ENCODE results near the gene PRKG1. TPM values are rescaled to one million over a fixed set of nuclear protein-coding genes. Genes with fewer than 3 reads are reported as not detected.

The PRKG1 gene
- total RNA-seq, 1 donor from 2014 or later: 0.17 TPM

DNA sequence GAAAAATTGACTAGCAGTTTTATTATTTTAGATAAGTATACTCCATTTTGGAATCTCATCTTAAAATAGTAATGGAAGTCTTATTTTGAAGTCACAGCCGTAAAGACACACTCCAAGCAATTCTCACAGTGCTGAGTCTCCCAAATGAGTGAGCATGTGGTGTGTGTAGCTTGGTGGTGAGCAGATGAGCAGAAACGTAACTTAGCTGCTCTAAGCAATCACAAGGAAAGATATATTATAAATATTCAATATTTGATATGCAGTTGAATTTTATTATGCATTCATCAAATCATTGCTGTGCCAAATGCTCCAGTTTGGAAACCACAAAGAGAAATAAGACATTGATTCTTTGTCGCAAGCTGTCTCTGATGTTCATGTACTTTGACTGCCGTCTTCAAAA lies 563.9 kb downstream of the PRKG1 start:
- H3K4me3 ChIP-seq (ENCODE audit: low read depth, low read length): no peak overlapping the region
- no peak for DNase-seq (ENCODE audit: low read depth)
- TF ChIP-seq, protein P1, sequence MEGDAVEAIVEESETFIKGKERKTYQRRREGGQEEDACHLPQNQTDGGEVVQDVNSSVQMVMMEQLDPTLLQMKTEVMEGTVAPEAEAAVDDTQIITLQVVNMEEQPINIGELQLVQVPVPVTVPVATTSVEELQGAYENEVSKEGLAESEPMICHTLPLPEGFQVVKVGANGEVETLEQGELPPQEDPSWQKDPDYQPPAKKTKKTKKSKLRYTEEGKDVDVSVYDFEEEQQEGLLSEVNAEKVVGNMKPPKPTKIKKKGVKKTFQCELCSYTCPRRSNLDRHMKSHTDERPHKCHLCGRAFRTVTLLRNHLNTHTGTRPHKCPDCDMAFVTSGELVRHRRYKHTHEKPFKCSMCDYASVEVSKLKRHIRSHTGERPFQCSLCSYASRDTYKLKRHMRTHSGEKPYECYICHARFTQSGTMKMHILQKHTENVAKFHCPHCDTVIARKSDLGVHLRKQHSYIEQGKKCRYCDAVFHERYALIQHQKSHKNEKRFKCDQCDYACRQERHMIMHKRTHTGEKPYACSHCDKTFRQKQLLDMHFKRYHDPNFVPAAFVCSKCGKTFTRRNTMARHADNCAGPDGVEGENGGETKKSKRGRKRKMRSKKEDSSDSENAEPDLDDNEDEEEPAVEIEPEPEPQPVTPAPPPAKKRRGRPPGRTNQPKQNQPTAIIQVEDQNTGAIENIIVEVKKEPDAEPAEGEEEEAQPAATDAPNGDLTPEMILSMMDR (conservative IDR thresholded peaks at IDR 0.05; ENCODE audit: low read depth, low read length): no peak

DNA sequence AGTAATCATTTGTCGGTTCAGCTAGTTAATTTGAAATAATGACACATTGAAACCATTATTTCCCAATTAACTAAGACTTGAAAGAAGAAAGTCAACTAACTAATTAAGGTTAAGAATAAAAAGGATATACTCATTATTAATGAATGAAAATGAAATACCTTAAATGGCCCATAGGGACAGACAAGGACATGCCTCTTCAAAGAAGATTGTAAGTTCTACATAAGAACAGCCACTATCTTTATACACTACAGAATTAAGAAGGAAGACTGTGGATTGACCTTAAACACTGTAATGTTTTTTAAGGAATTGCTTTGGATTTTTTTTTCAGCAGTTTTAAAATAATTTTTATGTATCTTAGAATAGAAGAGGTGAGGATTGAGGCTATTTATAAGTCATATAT lies 564.5 kb downstream of the PRKG1 start:
- TF ChIP-seq, protein P1 (conservative IDR thresholded peaks at IDR 0.05; ENCODE audit: low read depth, low read length): no peak
- H3K4me3 ChIP-seq (ENCODE audit: low read depth, low read length): no peak overlapping the region
- DNase-seq (ENCODE audit: low read depth): no peak

DNA sequence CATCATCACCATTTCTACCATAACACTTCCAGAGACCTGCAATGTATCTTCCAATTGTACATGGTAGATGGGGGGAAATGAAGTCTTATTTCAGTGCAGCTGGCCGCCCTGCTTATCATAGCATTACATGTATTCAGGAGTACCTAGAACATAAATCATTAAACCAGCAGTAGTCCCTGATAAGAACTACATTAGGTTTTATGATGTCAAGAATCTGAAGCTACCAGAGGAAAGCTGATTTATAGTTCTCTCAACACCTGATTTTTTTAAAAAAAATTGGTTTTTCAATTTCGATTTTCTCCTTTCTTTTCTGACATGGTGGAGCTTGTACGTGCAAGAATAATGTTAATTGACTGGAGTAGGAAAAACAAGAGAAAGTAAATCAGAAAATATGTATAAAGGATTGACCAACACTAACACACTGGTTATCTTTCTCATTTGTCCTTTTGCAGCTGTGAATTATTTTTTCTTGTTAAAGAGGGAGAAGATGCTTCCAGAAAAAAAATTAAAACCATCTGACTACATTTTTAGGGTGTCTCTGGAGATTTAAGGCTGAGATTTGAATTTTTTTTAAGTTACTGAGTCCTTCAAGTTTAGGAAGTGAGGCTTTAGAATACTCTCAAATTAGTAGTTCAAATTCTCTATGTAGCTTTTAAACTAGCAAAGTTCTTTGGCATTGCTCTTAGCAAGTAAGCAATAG lies 566.0 kb downstream of the PRKG1 start:
- DNase-seq (ENCODE audit: low read depth): no peak
- TF ChIP-seq, protein P1 (conservative IDR thresholded peaks at IDR 0.05; ENCODE audit: low read depth, low read length): no peak
- H3K4me3 ChIP-seq (ENCODE audit: low read depth, low read length): no peak overlapping the region

DNA sequence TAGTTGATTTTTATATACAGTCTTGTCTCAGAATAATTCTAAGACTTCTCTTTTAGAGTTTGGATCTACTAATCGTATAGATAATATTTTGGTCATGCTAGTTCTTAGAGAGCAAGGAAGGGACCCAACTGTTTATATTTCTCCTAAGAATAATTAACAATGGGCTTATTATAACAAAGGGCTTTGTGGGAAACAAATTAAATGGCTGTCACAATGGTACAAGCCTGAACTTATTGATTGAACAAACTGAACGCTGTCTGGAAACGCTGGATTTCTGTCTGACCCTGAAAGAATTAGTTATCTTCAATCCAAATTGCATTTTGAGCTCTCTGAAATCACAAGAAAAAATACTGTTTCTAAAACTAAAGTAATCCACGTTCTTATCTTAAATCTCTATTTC lies 568.3 kb downstream of the PRKG1 start:
- H3K4me3 ChIP-seq (ENCODE audit: low read depth, low read length): no peak overlapping the region

DNA sequence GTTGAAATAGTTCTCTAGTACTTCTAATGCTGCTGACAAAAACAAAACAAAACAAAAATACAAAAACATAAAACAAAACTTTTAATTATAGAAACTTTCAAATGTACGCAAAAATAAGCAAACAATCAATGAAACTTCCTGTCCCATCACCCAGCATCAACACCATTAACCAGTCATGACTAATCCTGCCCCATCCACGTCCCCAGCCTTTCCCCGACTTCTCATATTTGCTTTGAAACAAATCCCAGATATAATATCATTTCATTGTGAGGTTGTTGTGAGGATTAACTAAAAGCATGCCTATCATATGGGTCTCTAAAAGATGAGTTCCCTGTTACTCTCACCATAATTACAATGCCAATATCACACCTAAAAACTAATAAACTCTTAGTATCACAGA lies 569.4 kb downstream of the PRKG1 start:
- TF ChIP-seq, protein P1 (conservative IDR thresholded peaks at IDR 0.05; ENCODE audit: low read depth, low read length): no peak
- H3K4me3 ChIP-seq (ENCODE audit: low read depth, low read length): no peak overlapping the region
- no peak for DNase-seq (ENCODE audit: low read depth)

More for the DNA sequence above, 568.3 kb downstream of the PRKG1 start:
- TF ChIP-seq, protein P1 (conservative IDR thresholded peaks at IDR 0.05; ENCODE audit: low read depth, low read length): no peak
- DNase-seq (ENCODE audit: low read depth): no peak

DNA sequence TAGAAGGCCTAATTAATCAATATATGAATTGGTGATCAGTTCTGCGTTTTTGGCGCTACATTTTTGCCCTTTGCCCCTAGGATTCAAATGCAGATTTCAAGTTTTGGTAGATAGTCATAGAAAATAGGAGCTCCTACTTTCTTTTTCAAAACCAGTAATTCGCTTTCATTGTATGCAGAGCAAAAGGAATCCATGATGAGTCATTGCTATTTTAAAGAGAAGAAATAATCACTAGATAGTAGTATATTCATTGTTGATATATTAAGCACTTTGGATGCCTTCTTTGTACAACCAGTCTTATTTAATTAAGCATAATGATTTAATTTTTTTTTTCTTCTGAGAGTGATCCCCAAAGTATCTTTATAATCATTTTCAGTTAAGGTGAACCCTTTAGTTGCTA lies 574.8 kb downstream of the PRKG1 start:
- DNase-seq (ENCODE audit: low read depth): no peak
- TF ChIP-seq, protein P1 (conservative IDR thresholded peaks at IDR 0.05; ENCODE audit: low read depth, low read length): no peak
- H3K4me3 ChIP-seq (ENCODE audit: low read depth, low read length): no peak overlapping the region

DNA sequence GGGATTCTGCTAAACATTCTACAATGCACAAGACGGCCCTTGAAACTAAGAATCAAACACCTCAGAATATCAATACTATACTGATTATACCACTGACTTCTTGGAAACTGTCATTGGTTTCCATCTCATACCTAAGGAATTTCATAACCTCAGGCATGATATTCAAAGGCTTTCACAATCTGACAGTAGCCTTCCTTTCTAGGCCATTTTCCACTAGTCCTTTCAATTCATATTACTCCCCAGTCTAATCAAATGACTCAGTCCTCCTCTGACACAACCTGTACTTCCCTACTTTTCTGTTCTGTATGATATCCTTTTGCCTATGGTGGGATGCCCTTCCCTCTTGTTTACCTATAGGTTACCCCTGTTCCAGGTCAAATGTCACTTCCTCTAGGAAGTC lies 576.8 kb downstream of the PRKG1 start:
- no peak overlapping the region for H3K4me3 ChIP-seq (ENCODE audit: low read depth, low read length)
- TF ChIP-seq, protein P1 (conservative IDR thresholded peaks at IDR 0.05; ENCODE audit: low read depth, low read length): no peak
- DNase-seq (ENCODE audit: low read depth): no peak

All from epithelial cell of proximal tubule (primary cell).